Stimulated activated CD8-positive, alpha-beta memory T cell treated with anti-CD3 and anti-CD28 coated beads, Interleukin-12 subunit alpha, Interleukin-12 subunit beta, amount 100 ng/mL, for 4 hours (primary cell): ENCODE measurements around the gene COMMD7.
"Not testable (repeated sequence)": the region's sequence is repeated elsewhere in the genome, so short reads cannot be mapped to it uniquely, and the experiment has no call there.

Experiments used
- DNase-seq: peaks from one replicate; pipeline ENCODE4 v3.0.0-alpha.2; 2020; ENCODE audit warnings: low read depth

Gene COMMD7

DNA sequence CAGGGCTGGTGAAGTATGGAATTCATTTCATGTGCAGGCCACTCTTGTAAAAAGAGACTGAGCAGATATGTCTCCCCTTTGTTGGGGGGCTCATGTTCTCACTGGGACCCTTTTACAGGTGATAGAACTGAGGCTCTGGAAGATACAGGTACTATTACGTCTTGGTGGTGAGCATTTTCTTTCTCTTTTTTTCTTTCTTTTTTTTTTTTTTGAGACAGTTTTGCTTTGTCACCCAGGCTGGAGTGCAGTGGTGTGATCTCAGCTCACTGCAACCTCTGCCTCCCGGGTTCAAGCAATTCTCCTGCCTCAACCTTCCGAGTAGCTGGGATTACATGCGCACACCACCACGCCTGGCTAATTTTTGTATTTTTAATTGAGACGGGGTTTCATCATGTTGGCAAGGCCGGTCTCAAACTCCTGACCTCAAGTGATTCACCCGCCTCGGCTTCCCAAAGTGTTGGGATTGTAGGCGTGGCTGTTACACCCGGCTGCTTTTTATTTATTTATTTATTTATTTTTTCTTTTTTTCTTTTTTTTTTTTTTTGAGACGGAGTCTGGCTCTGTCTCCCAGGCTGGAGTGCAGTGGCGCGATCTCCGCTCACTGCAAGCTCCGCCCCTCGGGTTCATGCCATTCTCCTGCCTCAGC, 22.1 kb upstream of the COMMD7 start:
- not testable (repeated sequence) for DNase-seq

DNA sequence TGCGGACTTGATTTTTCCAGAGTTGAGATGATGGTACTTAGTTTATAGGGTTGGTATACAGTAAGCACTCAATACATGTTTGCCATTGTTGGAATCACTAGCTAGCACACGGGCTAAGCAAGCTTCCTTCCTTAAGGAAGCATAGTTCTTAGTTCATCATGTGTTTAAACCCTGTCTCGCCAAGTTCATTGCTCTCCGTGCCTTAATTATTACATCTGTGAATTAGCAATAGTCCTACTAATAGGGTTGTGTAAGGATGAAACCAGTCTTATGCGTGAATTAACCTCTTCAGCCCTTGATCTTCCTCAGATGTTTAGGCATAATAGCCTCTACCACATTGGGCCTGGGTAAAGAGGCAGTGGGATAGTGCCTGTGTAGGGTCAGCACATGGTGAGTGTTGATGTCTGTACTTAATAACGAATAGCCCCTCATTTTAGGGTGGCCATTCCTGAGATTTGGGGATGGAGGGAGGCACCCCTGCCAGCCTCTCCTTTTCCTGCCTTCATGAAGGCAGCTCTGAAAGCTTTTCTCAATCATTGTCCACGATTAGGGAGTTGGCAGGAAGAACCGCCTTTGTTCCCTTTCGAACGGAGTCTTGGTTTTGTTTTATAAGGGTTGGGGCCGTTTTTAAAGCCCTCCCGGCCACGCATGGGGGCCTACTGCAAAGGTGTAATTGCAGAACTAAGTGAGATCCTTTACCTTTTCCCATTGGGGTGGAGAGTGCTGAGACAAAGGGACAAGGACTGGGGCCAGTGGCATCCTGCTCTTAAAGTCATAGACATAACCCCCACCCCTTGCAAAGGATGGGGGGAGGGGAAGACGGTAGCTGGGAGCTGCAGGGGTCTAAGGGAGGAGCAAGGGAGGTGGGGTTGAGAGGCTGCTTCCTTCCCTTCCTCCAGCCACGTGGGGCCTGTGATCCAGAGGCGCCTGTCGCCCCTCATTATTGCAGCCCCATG, 21.0 kb upstream of the COMMD7 start:
- DNase-seq, result no peak

DNA sequence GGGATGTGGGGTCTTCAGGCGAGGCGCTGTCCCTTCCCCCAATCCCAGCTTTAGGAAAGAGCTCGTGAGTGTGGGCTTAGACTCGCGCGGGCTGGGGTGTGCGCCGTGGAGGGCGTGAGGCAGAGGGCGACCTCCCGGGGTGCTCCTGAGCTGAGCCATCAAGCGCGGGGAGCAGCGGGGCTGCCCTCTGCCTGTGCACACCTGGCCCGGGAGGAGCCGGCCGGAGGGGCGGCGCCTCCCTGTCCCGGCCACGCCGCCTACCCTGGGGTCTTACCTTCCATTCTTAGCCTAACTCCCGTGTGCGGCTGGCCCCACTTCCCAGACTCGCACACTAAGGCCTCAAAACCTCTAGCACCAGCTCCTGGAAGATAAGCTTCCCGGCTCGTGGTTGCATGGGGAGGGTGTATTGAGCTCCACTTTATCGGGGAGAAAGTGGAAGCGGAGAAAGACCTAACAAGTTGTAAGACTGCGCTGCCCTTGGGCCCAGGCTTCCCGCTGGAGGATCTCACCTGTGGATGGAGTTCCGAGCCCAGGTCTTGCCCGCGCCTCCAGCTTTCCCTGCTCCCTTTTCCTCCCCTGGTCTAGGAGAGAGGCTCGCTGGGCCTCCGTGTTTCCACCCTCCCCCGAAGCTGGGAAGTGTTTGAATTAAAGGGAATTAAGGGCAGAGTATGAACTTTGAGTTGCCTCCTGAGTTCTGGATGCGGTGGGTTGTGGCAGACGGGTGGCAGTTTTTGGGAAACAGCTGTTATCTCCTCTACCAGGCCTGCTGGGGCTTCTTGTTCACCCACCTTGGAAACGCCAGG, 20.1 kb upstream of the COMMD7 start:
- no peak for DNase-seq

DNA sequence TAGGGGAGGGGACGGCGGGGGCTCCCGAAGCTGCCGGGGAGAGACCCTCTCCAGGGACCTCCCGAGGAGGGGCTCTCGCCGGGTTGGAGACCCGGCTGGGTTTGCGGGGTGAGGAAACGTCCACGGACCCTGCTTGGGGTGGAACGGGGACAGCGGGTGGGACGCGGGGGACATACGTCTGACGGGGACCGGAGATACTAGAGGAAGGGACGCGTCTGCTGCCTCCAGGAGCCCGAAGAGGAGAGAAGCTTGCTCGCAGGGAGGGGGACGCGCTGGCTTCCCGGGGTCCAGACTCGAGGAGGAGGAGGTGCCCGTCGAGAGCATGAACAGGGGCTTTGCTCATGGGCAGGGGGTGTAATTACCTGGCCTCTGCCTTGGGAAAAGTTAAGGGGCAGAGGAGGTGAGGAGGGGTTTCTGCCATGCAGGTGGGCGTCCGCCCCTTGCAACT, 19.5 kb upstream of the COMMD7 start:
- no peak for DNase-seq

DNA sequence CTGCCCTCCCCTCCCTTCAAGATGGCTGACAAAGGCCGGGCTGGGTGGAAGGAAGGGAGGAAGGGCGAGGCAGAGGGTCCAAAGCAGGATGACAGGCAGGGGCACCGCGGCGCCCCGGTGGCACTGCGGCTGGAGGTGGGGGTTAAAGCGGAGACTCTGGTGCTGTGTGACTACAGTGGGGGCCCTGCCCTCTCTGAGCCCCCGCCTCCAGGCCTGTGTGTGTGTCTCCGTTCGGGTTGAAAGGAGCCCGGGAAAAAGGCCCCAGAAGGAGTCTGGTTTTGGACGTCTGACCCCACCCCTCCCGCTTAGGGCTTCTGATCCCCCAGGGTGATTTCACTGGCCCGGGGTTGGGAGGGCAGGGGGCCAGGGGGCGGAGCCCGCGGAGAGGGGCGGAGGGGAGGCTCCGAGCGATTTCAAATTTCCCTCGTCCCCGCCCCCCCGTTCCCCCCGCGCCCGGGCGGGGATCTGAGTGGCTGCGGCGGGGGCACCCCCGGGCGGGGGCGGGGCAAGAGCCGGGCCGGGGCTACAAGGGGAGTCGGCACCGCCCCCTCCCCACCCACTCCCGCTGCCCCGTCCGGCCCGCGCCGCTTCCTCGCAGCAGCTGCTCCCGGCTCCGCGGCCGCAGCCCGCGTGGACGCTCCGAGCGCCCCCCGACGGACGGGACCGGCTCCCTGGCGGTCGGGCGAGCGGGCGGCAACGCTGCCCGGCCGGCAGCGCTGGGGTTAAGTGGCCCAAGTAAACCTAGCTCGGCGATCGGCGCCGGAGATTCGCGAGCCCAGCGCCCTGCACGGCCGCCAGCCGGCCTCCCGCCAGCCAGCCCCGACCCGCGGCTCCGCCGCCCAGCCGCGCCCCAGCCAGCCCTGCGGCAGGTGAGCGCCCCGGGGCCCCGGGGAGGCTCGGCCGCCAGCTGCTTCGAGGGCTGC, 18.8 kb upstream of the COMMD7 start, which contains the start of gene DNMT3B:
Gene DNMT3B, plus strand, starts transcription at position 555 of the 923 bp plus-strand sequence. CDS start 17,939 bp downstream, outside the sequence.
- peak; percentile 64 for DNase-seq

DNA sequence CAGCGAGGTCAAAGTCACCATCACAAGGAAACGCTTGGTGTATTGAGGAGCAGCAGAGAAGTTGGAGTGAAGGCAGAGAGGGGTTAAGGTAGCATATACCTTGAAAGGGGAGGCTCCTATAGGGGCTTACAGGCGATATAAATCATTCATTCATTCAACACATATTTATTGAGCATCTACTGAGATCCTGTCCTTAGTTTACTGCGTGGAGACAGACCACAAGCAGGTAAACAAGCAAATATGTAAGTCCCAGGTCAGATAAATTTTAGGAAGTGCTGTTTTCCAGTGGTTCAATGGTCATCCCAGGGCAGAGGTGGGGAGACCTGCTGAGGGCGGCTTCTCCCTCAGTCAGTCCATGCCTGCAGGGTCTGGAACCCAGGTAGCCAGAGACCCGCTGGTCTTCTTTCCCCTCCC, 18.2 kb upstream of the COMMD7 start:
- no peak for DNase-seq

DNA sequence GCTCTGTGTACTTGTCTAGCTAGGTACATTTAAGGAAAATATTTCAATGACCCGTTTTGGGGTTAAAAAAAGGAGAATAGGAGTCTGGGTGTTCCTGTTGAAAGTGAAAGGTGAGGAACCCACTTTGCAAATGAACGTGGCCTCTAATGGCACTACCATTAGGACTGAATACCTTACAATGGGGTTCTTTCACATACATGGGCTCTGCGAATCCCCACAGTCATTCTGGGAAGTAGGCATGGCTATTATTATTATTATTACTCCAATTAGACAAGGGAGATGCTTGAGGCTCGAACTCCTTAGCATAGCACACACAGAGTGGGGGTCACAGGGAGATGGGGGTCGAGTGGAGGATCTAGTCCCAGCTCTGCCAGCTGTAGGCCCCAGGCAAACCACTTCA, 12.9 kb upstream of the COMMD7 start:
- no peak for DNase-seq

DNA sequence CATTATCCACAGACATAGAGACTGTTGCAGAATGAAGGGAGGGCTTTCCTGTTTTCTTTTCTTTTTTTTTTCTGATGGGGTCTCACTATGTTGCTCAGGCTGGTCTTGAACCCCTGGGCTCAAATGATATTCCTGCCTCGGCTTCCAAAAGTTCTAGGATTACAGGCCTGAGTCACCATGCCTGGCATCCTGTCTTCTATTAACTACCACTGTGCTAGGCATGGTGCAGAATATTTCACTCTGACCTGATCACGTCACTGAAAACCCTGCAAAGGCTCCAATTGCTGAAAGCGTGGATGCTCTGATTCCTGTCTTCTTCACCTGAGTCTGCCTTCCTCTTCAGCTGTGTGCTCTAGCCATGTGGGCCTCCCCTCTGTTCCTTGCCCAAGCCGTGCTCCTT, 10.5 kb upstream of the COMMD7 start:
- no peak for DNase-seq

DNA sequence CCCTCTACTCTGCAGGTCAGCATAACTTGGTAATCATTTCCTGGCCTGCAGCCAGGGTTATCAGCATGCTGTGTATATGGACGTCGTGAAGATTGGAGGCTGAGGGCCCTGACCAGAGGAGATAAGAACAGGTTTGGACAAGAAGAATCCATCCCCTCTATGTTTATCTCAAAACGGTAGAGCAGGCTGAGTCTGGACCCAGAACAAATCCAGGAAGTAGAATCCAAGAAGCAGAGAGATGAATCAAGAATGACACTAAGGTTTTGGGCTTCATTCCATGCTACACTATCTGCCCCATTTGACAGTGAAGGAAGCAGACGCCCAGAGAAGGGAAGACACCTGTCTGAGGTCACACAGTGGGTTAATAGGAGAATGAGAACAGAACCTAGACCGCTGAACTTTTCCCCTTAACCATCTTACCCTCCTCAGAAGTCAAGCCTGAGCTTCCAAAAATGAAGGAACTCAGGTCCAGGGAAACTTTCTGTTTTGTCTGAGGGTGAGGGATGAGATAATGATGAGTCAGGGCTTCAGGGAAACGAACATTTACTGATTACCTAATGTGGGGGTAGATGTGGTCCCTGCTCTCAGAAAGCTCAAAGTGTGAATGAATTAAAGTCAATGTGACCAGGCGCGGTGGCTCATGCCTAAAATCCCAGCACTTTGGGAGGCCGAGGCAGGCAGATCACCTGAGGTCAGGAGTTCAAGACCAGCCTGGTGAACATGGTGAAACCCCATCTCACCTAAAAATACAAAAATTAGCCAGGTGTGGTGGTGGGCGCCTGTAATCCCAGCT, 9.4 kb upstream of the COMMD7 start:
- DNase-seq, result no peak

DNA sequence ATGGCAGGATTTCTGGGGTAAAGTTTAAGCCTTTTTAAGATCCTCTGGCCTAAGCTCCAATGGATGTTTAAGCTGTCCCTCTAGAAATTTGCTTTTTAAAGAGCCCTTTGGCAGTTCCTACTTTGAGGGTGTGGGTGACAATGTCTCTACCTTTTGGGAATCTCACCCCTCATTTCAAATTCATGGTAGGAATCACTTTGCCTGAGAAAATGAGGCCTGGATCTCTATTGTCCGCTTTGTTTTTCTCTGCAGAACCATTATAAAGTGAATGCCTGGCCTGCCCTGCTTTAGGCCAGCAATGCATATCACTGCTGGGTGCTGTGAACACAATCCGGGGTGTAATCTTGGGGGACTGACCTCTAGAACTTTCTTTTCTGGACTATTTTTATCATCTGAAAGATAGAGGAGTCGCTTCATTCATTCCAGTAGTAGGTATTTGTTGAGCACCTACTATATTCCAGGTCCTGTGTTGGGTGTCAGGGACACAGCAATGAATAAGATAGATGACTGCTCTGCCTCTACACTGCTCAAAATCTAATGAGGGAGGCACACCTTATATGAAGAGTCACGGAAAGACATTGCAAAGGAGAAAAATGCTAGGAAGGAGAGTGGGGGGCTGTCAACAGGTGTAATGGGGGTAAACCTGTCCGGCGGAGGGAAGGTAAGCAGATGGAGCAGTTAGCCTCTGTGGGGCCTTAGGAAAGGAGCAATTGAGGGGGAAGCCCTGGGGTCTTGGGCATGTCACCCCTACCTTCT, 8.6 kb upstream of the COMMD7 start:
- DNase-seq, result no peak

DNA sequence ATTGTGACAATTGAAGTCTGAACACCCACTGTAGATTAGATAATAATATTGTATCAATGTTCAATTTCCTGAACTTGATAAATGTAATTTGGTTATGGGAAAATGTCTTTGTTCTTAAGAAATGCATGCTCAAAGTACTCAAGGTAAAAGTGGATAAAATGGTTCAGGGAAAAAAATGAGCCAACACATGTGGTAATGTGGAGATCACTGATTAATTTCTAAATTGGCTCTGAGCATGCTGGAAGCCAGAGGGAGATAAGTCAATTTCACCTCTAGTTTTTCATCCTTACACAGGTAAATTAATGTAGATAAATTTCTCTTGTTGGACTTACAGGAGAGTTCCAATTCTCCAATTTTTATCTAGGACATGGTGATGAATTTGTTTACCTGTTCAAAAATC, 8.0 kb upstream of the COMMD7 start:
- DNase-seq, result no peak

DNA sequence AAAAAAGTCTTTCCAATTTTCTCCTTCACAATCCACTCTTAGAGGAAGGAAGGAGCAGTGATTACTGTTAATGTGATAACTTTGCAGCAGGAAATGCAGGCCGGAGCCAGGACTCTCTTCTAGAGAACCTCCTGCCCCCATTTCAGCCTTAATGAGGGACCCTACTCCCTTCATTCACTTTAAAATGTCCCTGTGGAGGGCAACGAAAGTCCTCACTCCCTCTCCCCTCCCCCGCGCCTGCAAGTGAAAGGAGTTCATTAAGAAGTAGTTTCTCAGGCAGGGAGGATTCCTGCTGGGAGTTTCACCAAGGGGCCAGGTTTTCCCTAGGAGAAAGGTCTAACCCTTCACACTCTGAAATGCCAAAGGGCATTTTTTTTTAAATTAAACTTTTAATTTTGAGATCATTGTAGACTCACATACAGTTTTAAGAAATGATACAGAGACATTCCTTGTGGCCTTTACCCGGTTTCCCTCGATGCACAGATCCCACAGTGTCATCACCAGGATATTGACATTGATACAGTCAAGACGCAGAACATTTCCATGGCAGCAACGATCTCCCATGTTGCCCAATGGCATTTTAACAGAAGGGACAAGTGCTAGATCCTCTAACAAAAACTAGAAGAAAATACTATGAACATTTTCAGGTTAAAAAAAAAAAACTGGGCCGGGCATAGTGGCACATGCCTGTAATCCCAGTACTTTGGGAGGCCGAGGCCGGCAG, 6.8 kb upstream of the COMMD7 start:
- DNase-seq, result no peak

DNA sequence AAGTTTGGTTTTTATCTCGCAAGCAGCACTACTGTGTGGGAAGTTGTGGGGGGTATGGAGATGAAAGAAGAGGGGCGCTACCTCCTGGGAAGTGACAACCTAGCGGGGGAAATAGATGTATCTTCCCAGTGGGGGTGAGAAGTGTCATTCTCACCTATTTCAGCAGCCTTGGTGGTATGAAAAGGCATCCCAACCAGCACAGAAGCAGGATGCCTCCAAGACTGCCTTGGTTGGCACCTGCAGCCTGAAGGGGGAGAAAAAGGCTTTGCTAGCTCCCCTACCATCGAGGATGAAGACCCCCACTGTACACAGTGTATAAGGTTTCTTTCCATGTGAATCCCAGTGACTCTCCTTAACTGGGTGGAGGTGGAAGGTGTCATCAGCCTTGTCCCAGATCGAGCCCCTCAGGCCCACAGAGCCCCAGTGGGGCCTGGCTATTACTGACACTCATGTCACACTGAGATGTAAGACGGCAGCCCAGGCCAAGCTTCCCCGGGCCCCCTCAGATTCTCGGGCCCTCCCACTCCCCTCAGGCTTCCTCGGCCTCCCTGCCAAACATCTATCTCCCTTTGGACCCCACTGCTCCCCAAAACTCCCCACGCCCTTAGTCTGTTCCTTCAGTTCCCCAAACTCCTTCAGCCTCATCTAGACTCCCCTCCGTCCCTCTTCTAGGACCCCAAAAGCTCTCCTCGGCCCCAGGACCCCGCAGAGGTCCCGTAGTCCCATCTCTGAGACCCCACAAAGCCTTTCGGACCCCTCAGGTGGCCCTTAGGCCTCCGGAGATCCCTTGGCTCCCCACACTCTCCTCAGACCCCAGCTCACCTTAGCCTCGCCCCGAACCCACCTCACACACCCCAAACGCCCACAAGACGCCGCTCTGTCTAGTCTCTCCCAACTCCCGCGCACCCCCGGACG, 688 bp downstream of the COMMD7 start:
- DNase-seq, result no peak

DNA sequence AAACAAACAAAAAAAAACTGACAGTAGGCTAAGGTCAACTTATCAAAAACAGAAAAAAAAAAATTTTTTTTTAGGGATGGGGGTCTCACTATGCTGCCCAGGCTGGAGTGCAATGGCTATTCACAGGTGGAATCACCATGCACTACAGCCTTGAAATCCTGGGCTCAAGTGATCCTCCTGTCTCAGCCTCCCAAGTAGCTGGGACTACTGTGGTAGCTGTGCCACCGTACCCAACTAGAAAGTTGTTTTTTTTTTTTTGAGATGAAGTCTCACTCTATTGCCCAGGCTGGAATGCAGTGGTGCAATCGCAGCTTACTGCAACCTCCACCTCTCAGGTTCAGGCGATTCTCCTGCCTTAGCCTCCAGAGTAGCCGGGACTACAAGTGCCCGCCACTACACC, 2.1 kb downstream of the COMMD7 start:
- no peak for DNase-seq

DNA sequence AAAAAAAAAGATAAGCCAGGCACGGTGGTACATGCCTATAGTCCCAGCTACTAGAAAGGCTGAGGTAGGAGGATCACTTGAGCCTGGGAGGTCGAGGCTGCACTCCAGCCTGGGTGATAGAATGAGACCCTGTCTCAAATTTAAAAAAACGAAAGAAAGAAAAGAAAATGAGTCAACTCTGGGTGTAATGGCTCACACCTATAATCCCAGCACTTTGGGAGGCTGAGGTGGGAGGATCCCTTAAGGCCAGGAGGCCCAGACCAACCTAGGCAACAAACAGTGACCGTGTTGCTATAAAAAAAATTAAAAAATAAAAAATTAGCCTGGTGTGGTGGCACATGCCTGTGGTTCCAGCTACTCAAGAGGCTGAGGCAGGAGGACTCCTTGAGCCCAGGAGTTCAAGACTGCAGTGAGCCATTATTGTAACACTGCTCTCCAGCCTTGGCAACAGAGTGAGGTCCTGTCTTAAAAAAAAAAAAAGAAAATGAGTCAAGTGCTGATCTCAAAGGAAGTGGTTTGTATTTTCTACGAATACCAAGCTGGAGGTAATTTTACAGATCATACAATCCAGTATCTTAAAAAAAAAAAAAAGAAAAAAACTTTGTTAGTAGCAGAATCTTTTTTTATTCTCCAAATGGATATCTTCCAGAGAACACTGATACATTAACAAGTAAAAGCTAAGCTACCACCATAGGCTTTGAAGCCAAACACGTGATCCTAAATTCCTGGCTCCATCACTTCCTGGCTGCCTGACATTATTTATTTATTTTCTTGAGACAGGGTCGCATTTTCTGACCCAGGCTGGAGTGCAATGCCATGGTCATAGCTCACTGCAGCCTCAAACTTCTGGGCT, 5.7 kb downstream of the COMMD7 start:
- peak; percentile 8 for DNase-seq

DNA sequence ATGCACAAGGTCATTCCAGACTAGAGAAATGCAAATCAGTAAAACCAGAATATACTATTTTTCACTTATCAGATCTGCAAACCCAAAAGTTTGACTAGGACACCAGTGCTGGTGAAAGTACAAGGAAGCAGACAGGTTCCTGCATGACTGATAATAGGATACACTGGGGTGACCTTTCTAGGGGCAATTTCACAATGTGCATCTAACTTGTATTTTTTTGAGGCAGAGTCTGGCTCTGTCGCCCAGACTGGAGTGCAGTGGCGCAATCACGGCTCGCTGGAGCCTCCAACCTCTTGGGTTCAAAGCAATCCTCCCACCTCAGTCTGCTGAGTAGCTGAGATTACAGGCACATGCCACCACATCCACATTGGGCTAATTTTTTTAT, 11.4 kb downstream of the COMMD7 start:
- no peak for DNase-seq

DNA sequence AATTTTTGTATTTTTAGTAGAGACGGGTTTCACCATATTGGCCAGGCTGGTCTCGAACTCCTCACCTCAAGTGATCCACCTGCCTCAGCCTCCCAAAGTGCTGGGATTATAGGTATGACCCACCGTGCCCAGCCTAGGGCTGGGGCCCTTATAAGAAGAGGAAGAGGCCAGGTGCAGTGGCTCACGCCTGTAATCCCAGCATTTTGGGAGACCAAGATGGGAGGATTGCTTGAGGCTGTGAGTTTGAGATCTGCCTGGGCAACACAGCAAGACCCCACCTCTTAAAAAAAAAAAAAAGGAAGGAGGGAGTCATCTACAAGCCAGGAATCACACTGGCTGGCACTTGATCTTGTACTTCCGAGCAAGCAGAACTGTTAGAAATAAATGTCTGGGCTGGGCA, 13.9 kb downstream of the COMMD7 start:
- not testable (repeated sequence) for DNase-seq
